HepG2 (cell line): ENCODE data around the gene MAP3K14. TPM values are rescaled to one million over a fixed set of nuclear protein-coding genes. Genes with fewer than 3 reads are reported as not detected.
A peak's percentile ranks its signal among the peaks of the same experiment; 100 is the strongest.

Source experiments
- ARID4A ChIP-seq: sonication (generic); formaldehyde crosslinking; IDR thresholded peaks from 2 replicates; pipeline ENCODE4 v1.5.0; 2020; ENCODE audit warnings: mild to moderate bottlenecking, missing genetic modification reagents, borderline replicate concordance
- DR1 ChIP-seq: sonication (generic); formaldehyde crosslinking; IDR thresholded peaks from 2 replicates; pipeline ENCODE4 v1.8.0; 2021; ENCODE audit warnings: mild to moderate bottlenecking, missing genetic modification reagents, inconsistent platforms
- FOXK2 ChIP-seq: fragments of 450-650 bp; IDR thresholded peaks from 2 replicates; pipeline ENCODE4 v1.6.1; 2016
- FOXP1 ChIP-seq, 2 experiments: fragments of 450-650 bp in 1 of 2; IDR thresholded peaks; 2 replicates each; pipeline ENCODE4 v1.6.1; 2017 to 2018; ENCODE audit warnings: antibody characterized with exemption in 1 of 2
- KMT2B ChIP-seq: IDR thresholded peaks from 2 replicates; pipeline ENCODE4 v1.6.1; 2016; ENCODE audit warnings: missing genetic modification reagents, missing compliant biosample characterization
- MAFG ChIP-seq: sonication (generic); formaldehyde crosslinking; IDR thresholded peaks from 2 replicates; pipeline ENCODE4 v1.5.1; 2020; ENCODE audit warnings: mild to moderate bottlenecking, missing genetic modification reagents
- MEF2D ChIP-seq: sonication (generic); formaldehyde crosslinking; IDR thresholded peaks from 2 replicates; pipeline ENCODE4 v1.5.1; 2020; ENCODE audit warnings: mild to moderate bottlenecking, missing genetic modification reagents
- POLR2A ChIP-seq, 2 experiments: IDR thresholded peaks; 2 replicates each; pipeline ENCODE4 v1.6.1; 2011; ENCODE audit warnings: low read depth in 2 of 2, low read length in 2 of 2, mild to moderate bottlenecking in 1 of 2, moderate library complexity in 1 of 2; ENCODE audit not compliant: insufficient read depth in 1 of 2
- RBM39 ChIP-seq: fragments of 200-400 bp; formaldehyde crosslinking; IDR thresholded peaks from one replicate; pipeline ENCODE4 v1.6.1; 2018; ENCODE audit warnings: antibody characterized with exemption, mild to moderate bottlenecking, low read depth, low read length; ENCODE audit not compliant: poor library complexity, severe bottlenecking
- SOX6 ChIP-seq, 2 experiments: fragments of 450-650 bp in 1 of 2; sonication (generic) in 1 of 2; formaldehyde crosslinking in 1 of 2; IDR thresholded peaks; 2 replicates each; pipeline versions ENCODE4 v1.4.0 to v1.6.1; 2017 to 2020; ENCODE audit warnings: antibody characterized with exemption in 1 of 2, mild to moderate bottlenecking in 1 of 2, missing genetic modification reagents in 1 of 2
- TFDP1 ChIP-seq: IDR thresholded peaks from 2 replicates; pipeline ENCODE4 v1.6.1; 2016; ENCODE audit warnings: missing compliant biosample characterization, missing genetic modification reagents, borderline replicate concordance
- TOPORS ChIP-seq: sonication (generic); formaldehyde crosslinking; IDR thresholded peaks from 2 replicates; pipeline ENCODE4 v1.8.0; 2023; ENCODE audit warnings: mild to moderate bottlenecking, missing genetic modification reagents
- YY1 ChIP-seq: IDR thresholded peaks from 2 replicates; pipeline ENCODE4 v1.6.1; 2011; ENCODE audit warnings: low read length, low read depth, moderate library complexity, mild to moderate bottlenecking; ENCODE audit not compliant: insufficient read depth, insufficient replicate concordance
- ZC3H13 ChIP-seq: sonication (generic); formaldehyde crosslinking; IDR thresholded peaks from 2 replicates; pipeline ENCODE4 v1.8.1; 2023; ENCODE audit warnings: mild to moderate bottlenecking, missing genetic modification reagents, moderate library complexity
- ZNF205 ChIP-seq: IDR thresholded peaks from 2 replicates; pipeline ENCODE4 v1.6.1; 2018; ENCODE audit warnings: missing biosample characterization, missing genetic modification reagents
- ZNF24 ChIP-seq: fragments of 450-650 bp; IDR thresholded peaks from 2 replicates; pipeline ENCODE4 v1.6.1; 2017; ENCODE audit warnings: antibody characterized with exemption, mild to moderate bottlenecking
- ZNF264 ChIP-seq: sonication (generic); formaldehyde crosslinking; IDR thresholded peaks from 2 replicates; pipeline ENCODE4 v1.4.0; 2020; ENCODE audit warnings: missing genetic modification reagents
- ZNF276 ChIP-seq: sonication (generic); formaldehyde crosslinking; IDR thresholded peaks from 2 replicates; pipeline ENCODE4 v1.4.0; 2020; ENCODE audit warnings: mild to moderate bottlenecking, low read depth, missing genetic modification reagents
- ZNF574 ChIP-seq: sonication (generic); formaldehyde crosslinking; IDR thresholded peaks from 2 replicates; pipeline ENCODE4 v1.4.0; 2020; ENCODE audit warnings: missing genetic modification reagents
- polyA plus RNA-seq, 8 experiments: library from polyadenylated mRNA; depleted of rRNA in 3 of 8; stranded (reverse) in 7 of 8; unstranded in 1 of 8; fragments of >200 nt; fragmentation: Illumina TruSeq in 4 of 8; extraction: Trizol in 4 of 8; gene quantifications; 2 replicates each; pipeline versions ENCODE4 v1.2.1 to v1.2.3, GENCODE V29; 2011 to 2016; ENCODE audit warnings: low read depth in 4 of 8, missing spikeins in 1 of 8, mixed read lengths in 1 of 8; ENCODE audit not compliant: insufficient read depth in 1 of 8
- total RNA-seq, 5 experiments: library from RNA; depleted of rRNA; stranded (reverse); fragments of >200 nt; fragmentation: Illumina TruSeq; extraction: Trizol; gene quantifications; 2 replicates each; pipeline ENCODE4 v1.2.3, GENCODE V29; 2016; ENCODE audit warnings: low read depth in 1 of 5

The MAP3K14 gene
- total and polyA plus RNA-seq, 2 of the 13 experiments (the other 11 are each of a cell fraction or from before 2014, with no cell fraction given): 2.6 TPM

- no peak for TF ChIP-seq MAFG (CRISPR knock-in tag)
- peak; percentile 16 for TF ChIP-seq RBM39
- TF ChIP-seq ZNF205 (CRISPR knock-in tag): peak; percentile 59; the same call in 1 of the 2 replicates
- TF ChIP-seq DR1 (CRISPR knock-in tag): peak; percentile 58; the same call in 1 of the 2 replicates
- no peak for TF ChIP-seq FOXP1 (IDR thresholded peaks at IDR 0.05)
- no peak for TF ChIP-seq FOXP1 (CRISPR knock-in tag; IDR thresholded peaks at IDR 0.05)
- no peak for TF ChIP-seq MEF2D (CRISPR knock-in tag)
- no peak for TF ChIP-seq ZC3H13 (CRISPR knock-in tag)
- TF ChIP-seq ZNF574: no peak; the same call in 1 of the 2 replicates
- TF ChIP-seq ZNF24: no peak
- TF ChIP-seq ARID4A (CRISPR knock-in tag): peak; percentile 70; the same call in 1 of the 2 replicates
- no peak for TF ChIP-seq FOXK2
- no peak for TF ChIP-seq SOX6 (IDR thresholded peaks at IDR 0.05)
- peak; percentile 14; the same call in 1 of the 2 replicates for TF ChIP-seq SOX6 (CRISPR knock-in tag; IDR thresholded peaks at IDR 0.05)
- peak; percentile 49; the same call in 1 of the 2 replicates for TF ChIP-seq ZNF276
- TF ChIP-seq TOPORS (CRISPR knock-in tag): 0 out of 2 replicates have a peak, but pooled peaks have one; percentile 27
- TF ChIP-seq POLR2A (IDR thresholded peaks at IDR 0.05; ENCODE audit: insufficient read depth in 1 of 2, low read depth in 2 of 2, low read length in 2 of 2): peak; percentile 44 to 62; a peak in 3 of 4 replicates
- 0 out of 2 replicates have a peak, but pooled peaks have one; percentile 24 for TF ChIP-seq ZNF264 (CRISPR knock-in tag)
- TF ChIP-seq KMT2B (CRISPR knock-in tag): no peak; the same call in none of the 2 replicates
- peak; percentile 56; the same call in 1 of the 2 replicates for TF ChIP-seq TFDP1 (CRISPR knock-in tag)
- TF ChIP-seq YY1: no peak
Observed at GRCh38 chr17:45247429-45248131, 69.2 kb downstream of the MAP3K14 start (continued).
